ENCODE results near the gene ATP6V0D1.

Gene ATP6V0D1

DNA sequence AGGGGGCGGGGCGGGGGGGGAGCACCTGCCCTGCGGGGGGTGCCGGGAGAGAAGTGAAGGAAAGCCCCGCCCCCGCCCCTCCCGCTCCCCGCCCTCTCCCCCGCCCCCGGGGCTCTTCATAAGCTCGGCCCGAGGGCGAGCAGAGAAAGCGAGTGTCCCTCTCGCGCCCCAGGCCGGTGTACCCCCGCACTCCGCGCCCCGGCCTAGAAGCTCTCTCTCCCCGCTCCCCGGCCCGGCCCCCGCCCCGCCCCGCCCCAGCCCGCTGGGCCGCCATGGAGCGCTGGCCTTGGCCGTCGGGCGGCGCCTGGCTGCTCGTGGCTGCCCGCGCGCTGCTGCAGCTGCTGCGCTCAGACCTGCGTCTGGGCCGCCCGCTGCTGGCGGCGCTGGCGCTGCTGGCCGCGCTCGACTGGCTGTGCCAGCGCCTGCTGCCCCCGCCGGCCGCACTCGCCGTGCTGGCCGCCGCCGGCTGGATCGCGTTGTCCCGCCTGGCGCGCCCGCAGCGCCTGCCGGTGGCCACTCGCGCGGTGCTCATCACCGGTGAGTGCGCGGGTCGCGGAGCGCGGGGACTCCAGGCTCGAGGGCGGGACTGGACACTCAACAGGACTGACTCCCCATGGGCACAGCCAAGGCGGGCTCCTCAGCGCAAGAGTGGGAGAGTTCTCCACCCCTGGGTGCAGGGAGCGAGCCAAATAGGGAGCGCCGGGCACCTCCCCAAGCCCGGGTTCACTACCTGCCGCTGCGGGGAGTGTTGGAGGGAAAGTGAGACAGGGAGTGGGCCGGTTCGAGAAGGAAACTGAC, 49.8 kb downstream of the ATP6V0D1 start, which contains the start of gene HSD11B2:
Gene HSD11B2, plus strand, starts transcription at position 145 of the 798 bp plus-strand sequence. Its CDS starts 128 bp downstream, at position 273.
- H3K4me3 ChIP-seq (ENCODE audit: low read depth, low read length) = peak within 1 kb of the TSS; percentile 17
- TF ChIP-seq ZBTB20 (tag by site-specific recombination; IDR thresholded peaks at IDR 0.05) (peak; percentile 27; the same call in 1 of the 2 replicates), ZNF423 (tag by site-specific recombination; IDR thresholded peaks at IDR 0.05) (0 out of 2 replicates have a peak, but pooled peaks have one; percentile 46), ZIC2 (tag by site-specific recombination; IDR thresholded peaks at IDR 0.05) (peak; percentile 18; the same call in 1 of the 2 replicates), WT1 (tag by site-specific recombination; IDR thresholded peaks at IDR 0.05) (peak; percentile 75), KLF1 (tag by site-specific recombination; IDR thresholded peaks at IDR 0.05) (0 out of 2 replicates have a peak, but pooled peaks have one; percentile 26), GLIS2 (tag by site-specific recombination; IDR thresholded peaks at IDR 0.05) (0 out of 2 replicates have a peak, but pooled peaks have one; percentile 18), ZNF747 (tag by site-specific recombination; IDR thresholded peaks at IDR 0.05) (no peak), ZBTB44 (tag by site-specific recombination; IDR thresholded peaks at IDR 0.05) (0 out of 2 replicates have a peak, but pooled peaks have one; percentile 20), SP2 (tag by site-specific recombination; IDR thresholded peaks at IDR 0.05) (0 out of 2 replicates have a peak, but pooled peaks have one; percentile 15), ZNF341 (tag by site-specific recombination; IDR thresholded peaks at IDR 0.05; ENCODE audit: low read depth) (peak; percentile 36; the same call in 1 of the 2 replicates), ZXDB (tag by site-specific recombination; IDR thresholded peaks at IDR 0.05) (no peak), KLF9 (tag by site-specific recombination; IDR thresholded peaks at IDR 0.05; ENCODE audit: low read depth) (0 out of 2 replicates have a peak, but pooled peaks have one; percentile 1), ZBTB48 (tag by site-specific recombination; IDR thresholded peaks at IDR 0.05) (0 out of 2 replicates have a peak, but pooled peaks have one; percentile 46), ZNF658 (tag by site-specific recombination; IDR thresholded peaks at IDR 0.05) (no peak), ZBTB26 (tag by site-specific recombination; optimal IDR thresholded peaks at IDR 0.05) (peak; percentile 49), GLIS1 (tag by site-specific recombination; IDR thresholded peaks at IDR 0.05) (peak; percentile 21; the same call in 1 of the 2 replicates), CTCF (tag by site-specific recombination; IDR thresholded peaks at IDR 0.05) (peak; percentile 60), BCL11B (tag by site-specific recombination; IDR thresholded peaks at IDR 0.05; ENCODE audit: low read depth) (no peak), PRDM1 (tag by site-specific recombination; IDR thresholded peaks at IDR 0.05) (peak; percentile 65)
- H3K27ac ChIP-seq (ENCODE audit: extremely low read depth, low read depth, low read length) = peak within 1 kb of the TSS; percentile 2; the same call in 1 of the 2 replicates
- ChIA-PET CTCF (interaction anchor here (0.7 to 1.2 kb wide), 2 partner anchors 14 to 164 kb away, joined by 3 to 4 read pairs; no protein-coding TSS in a partner anchor), POLR2A (interaction anchor here (0.5 to 1.2 kb wide), 5 partner anchors 10 to 153 kb away, joined by 3 to 6 read pairs (median 3); no protein-coding TSS in a partner anchor)
- no peaks in the 10 kb centered on the region; the same call in 1 of the 2 replicates for H3K4me1 ChIP-seq (ENCODE audit: control insufficient read depth, insufficient read depth, low read length)
- H3K9me3 ChIP-seq (ENCODE audit: control insufficient read depth, insufficient read depth, low read depth, low read length) = no peaks in the 10 kb centered on the region
- H3K36me3 ChIP-seq (ENCODE audit: control insufficient read depth in 2 of 2, insufficient read depth in 1 of 2, low read length in 2 of 2) = peaks cover 0 to 3% of the 10 kb centered on the region in 2 experiments; a peak in 1 of 3 replicates
